ENCODE data around the gene RUNX1.

RUNX1 gene

GRCh38 chr21:34882719-34883131 lies 166.4 kb downstream of the RUNX1 start:
- H3K4me3 ChIP-seq (ENCODE audit: low read depth, low read length) = peak overlapping the region; percentile 89
- no peak for DNase-seq (ENCODE audit: low read depth)
- in situ Hi-C loops (cut with HindIII; ENCODE audit: low sequenced_read_pairs) = no loop called here
- TF ChIP-seq CTCF (IDR thresholded peaks at IDR 0.05; ENCODE audit: low read depth, low read length, missing control alignments) = no peak

- no peak for DNase-seq (ENCODE audit: low read depth)
- TF ChIP-seq CTCF (IDR thresholded peaks at IDR 0.05; ENCODE audit: low read depth, low read length, missing control alignments) = no peak
- H3K4me3 ChIP-seq (ENCODE audit: low read depth, low read length) = peak overlapping the region; percentile 18
- in situ Hi-C loops (cut with HindIII; ENCODE audit: low sequenced_read_pairs) = no loop called here
Measured at GRCh38 chr21:34881839-34882371, 167.2 kb downstream of the RUNX1 start.

- H3K4me3 ChIP-seq (ENCODE audit: low read depth, low read length) = peak overlapping the region; percentile 13
- in situ Hi-C loops (cut with HindIII; ENCODE audit: low sequenced_read_pairs) = no loop called here
Measured at GRCh38 chr21:34881421-34881820, 167.7 kb downstream of the RUNX1 start.

GRCh38 chr21:34880401-34880800 lies 168.7 kb downstream of the RUNX1 start:
- in situ Hi-C loops (cut with HindIII; ENCODE audit: low sequenced_read_pairs) = no loop called here

More at GRCh38 chr21:34881421-34881820, 167.7 kb downstream of the RUNX1 start:
- TF ChIP-seq CTCF (IDR thresholded peaks at IDR 0.05; ENCODE audit: low read depth, low read length, missing control alignments) = no peak
- no peak for DNase-seq (ENCODE audit: low read depth)

GRCh38 chr21:34878940-34879339 lies 170.2 kb downstream of the RUNX1 start:
- TF ChIP-seq CTCF (IDR thresholded peaks at IDR 0.05; ENCODE audit: low read depth, low read length, missing control alignments) = no peak
- in situ Hi-C loops (cut with HindIII; ENCODE audit: low sequenced_read_pairs) = no loop called here
- no peak for DNase-seq (ENCODE audit: low read depth)
- no peak overlapping the region for H3K4me3 ChIP-seq (ENCODE audit: low read depth, low read length)

More at GRCh38 chr21:34880401-34880800, 168.7 kb downstream of the RUNX1 start:
- TF ChIP-seq CTCF (IDR thresholded peaks at IDR 0.05; ENCODE audit: low read depth, low read length, missing control alignments) = no peak
- H3K4me3 ChIP-seq (ENCODE audit: low read depth, low read length) = no peak overlapping the region
- DNase-seq (ENCODE audit: low read depth) = no peak

- DNase-seq (ENCODE audit: low read depth) = no peak
- no peak for TF ChIP-seq CTCF (IDR thresholded peaks at IDR 0.05; ENCODE audit: low read depth, low read length, missing control alignments)
- H3K4me3 ChIP-seq (ENCODE audit: low read depth, low read length) = no peak overlapping the region
- in situ Hi-C loops (cut with HindIII; ENCODE audit: low sequenced_read_pairs) = no loop called here
Measured at GRCh38 chr21:34878501-34878900, 170.6 kb downstream of the RUNX1 start.
